Measurements from ENCODE around the gene FBXL7. TPM values are rescaled to one million over a fixed set of nuclear protein-coding genes. Genes with fewer than 3 reads are reported as not detected.
A peak's percentile ranks its signal among the peaks of the same experiment; 100 is the strongest.

Gene FBXL7
- total RNA-seq, 1 donor from 2014 or later: 12.3 TPM

DNA sequence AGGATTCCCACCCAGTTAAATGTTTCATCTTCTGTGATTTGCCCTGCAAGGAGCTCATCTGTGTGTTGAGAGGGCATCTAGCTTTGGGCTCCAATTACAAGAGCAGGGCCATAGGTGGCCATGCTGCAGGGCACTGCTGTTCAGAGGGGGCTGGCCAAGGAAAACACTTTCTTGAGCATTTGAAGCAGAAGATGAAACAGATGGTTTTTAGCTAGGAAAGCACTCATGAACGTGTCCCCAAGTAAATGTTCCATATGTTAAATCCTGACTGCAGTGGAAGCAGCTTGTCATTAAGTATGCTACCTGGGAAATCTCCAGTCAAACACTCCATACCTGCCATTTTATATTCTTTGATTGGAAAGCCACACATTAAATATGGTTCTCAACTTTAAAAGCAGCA is 176.6 kb downstream of the FBXL7 start:
- Histone ChIP-seq H3K9ac (no peak overlapping the region), H3K9me3 (ENCODE audit: low read depth) (no peaks in the 10 kb centered on the region), H4K20me1 (ENCODE audit: low read depth) (no peaks in the 10 kb centered on the region), H2AFZ (replicated peaks) (no peak overlapping the region), H3F3A (ENCODE audit: low read depth) (no peaks in the 10 kb centered on the region), H3K4me3 (no peak overlapping the region), H3K79me2 (ENCODE audit: low read depth) (peaks cover 19% of the 10 kb centered on the region), H3K4me2 (no peak overlapping the region), H3K27me3 (no peaks in the 10 kb centered on the region), H3K36me3 (no peaks in the 10 kb centered on the region), H3K4me1 (peaks cover 17% of the 10 kb centered on the region), H3K27ac (no peak overlapping the region)
- H3K4me1 Mint-ChIP-seq: peaks cover 23% of the 10 kb centered on the region
- no peak for TF ChIP-seq EZH2 (IDR thresholded peaks at IDR 0.05)
- no peak for TF ChIP-seq EZH2phosphoT487 (IDR thresholded peaks at IDR 0.05)
- TF ChIP-seq, protein P1, sequence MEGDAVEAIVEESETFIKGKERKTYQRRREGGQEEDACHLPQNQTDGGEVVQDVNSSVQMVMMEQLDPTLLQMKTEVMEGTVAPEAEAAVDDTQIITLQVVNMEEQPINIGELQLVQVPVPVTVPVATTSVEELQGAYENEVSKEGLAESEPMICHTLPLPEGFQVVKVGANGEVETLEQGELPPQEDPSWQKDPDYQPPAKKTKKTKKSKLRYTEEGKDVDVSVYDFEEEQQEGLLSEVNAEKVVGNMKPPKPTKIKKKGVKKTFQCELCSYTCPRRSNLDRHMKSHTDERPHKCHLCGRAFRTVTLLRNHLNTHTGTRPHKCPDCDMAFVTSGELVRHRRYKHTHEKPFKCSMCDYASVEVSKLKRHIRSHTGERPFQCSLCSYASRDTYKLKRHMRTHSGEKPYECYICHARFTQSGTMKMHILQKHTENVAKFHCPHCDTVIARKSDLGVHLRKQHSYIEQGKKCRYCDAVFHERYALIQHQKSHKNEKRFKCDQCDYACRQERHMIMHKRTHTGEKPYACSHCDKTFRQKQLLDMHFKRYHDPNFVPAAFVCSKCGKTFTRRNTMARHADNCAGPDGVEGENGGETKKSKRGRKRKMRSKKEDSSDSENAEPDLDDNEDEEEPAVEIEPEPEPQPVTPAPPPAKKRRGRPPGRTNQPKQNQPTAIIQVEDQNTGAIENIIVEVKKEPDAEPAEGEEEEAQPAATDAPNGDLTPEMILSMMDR (IDR thresholded peaks at IDR 0.05): no peak
- peaks cover 3% of the 10 kb centered on the region for H3K27me3 Mint-ChIP-seq (ENCODE audit: insufficient read depth, low read depth)
- H3K36me3 Mint-ChIP-seq: peaks cover 1% of the 10 kb centered on the region
- H3K4me3 Mint-ChIP-seq: no peak overlapping the region
- DNase-seq (ENCODE audit: low spot score): no peak
- peak overlapping the region; percentile 63 for H3K27ac Mint-ChIP-seq
- H3K9me3 Mint-ChIP-seq: peaks cover 1% of the 10 kb centered on the region

- no peaks in the 10 kb centered on the region for H3K36me3 Mint-ChIP-seq
- H3K4me3 Mint-ChIP-seq: no peak overlapping the region
- Histone ChIP-seq H3K4me2 (no peak overlapping the region), H3K9ac (no peak overlapping the region), H3K79me2 (ENCODE audit: low read depth) (peaks cover 14% of the 10 kb centered on the region), H3F3A (ENCODE audit: low read depth) (no peaks in the 10 kb centered on the region), H3K9me3 (ENCODE audit: low read depth) (no peaks in the 10 kb centered on the region), H2AFZ (replicated peaks) (no peak overlapping the region), H3K4me3 (no peak overlapping the region), H3K4me1 (peaks cover 12% of the 10 kb centered on the region), H4K20me1 (ENCODE audit: low read depth) (no peaks in the 10 kb centered on the region), H3K27ac (no peak overlapping the region), H3K27me3 (no peaks in the 10 kb centered on the region), H3K36me3 (no peaks in the 10 kb centered on the region)
- peaks cover 3% of the 10 kb centered on the region for H3K27me3 Mint-ChIP-seq (ENCODE audit: insufficient read depth, low read depth)
- no peak overlapping the region for H3K27ac Mint-ChIP-seq
- TF ChIP-seq EZH2 (IDR thresholded peaks at IDR 0.05) (no peak), EZH2phosphoT487 (IDR thresholded peaks at IDR 0.05) (no peak)
- TF ChIP-seq, protein P1 (IDR thresholded peaks at IDR 0.05): no peak
- peaks cover 1% of the 10 kb centered on the region for H3K9me3 Mint-ChIP-seq
- H3K4me1 Mint-ChIP-seq: peaks cover 22% of the 10 kb centered on the region
- DNase-seq (ENCODE audit: low spot score): no peak
Measured at GRCh38 chr5:15679161-15679560, 179.2 kb downstream of the FBXL7 start.

GRCh38 chr5:15680455-15680854 is 180.5 kb downstream of the FBXL7 start:
- Histone ChIP-seq H3K27ac (no peak overlapping the region), H3F3A (ENCODE audit: low read depth) (no peaks in the 10 kb centered on the region), H3K4me1 (peaks cover 9% of the 10 kb centered on the region), H2AFZ (replicated peaks) (no peak overlapping the region), H3K9ac (no peak overlapping the region), H3K4me2 (no peak overlapping the region), H3K27me3 (no peaks in the 10 kb centered on the region), H4K20me1 (ENCODE audit: low read depth) (no peaks in the 10 kb centered on the region), H3K9me3 (ENCODE audit: low read depth) (no peaks in the 10 kb centered on the region), H3K79me2 (ENCODE audit: low read depth) (peaks cover 16% of the 10 kb centered on the region), H3K36me3 (no peaks in the 10 kb centered on the region), H3K4me3 (no peak overlapping the region)
- H3K9me3 Mint-ChIP-seq: peaks cover 1% of the 10 kb centered on the region
- DNase-seq (ENCODE audit: low spot score): no peak
- TF ChIP-seq EZH2phosphoT487 (IDR thresholded peaks at IDR 0.05): no peak
- TF ChIP-seq, protein P1 (IDR thresholded peaks at IDR 0.05): no peak
- no peak for TF ChIP-seq EZH2 (IDR thresholded peaks at IDR 0.05)
- H3K36me3 Mint-ChIP-seq: no peaks in the 10 kb centered on the region
- H3K27me3 Mint-ChIP-seq (ENCODE audit: insufficient read depth, low read depth): peaks cover 3% of the 10 kb centered on the region
- H3K4me1 Mint-ChIP-seq: peaks cover 11% of the 10 kb centered on the region
- no peak overlapping the region for H3K27ac Mint-ChIP-seq
- H3K4me3 Mint-ChIP-seq: no peak overlapping the region
